Pancreas (tissue), 10 donors: ENCODE data around the gene CSDE1. TPM values are rescaled to one million over a fixed set of nuclear protein-coding genes. Genes with fewer than 3 reads are reported as not detected.

ENCODE experiments used
- ATAC-seq, 4 donors: fragments of 200-7000 bp; cut with Tn5 transposase; one replicate each; pipeline versions ENCODE4 v1.8.0 to v1.9.1; 2020; ENCODE audit warnings: mild to moderate bottlenecking in 4 of 4, moderate library complexity in 4 of 4
- DNase-seq, 6 donors: peaks; one replicate each; pipeline ENCODE4 v3.0.0-alpha.2; 2020
- FAIRE-seq: peaks from 2 replicates; lab custom pipeline; 2012; peaks lifted over from hg19 to GRCh38; lab: Jason Lieb, UNC
- H3K27ac ChIP-seq, 4 donors: fragments of 200-600 bp; sonication (generic); 1 replicate in 3 of 4; 2 replicates in 1 of 4; pipeline versions ENCODE4 v1.5.0 to v1.8.0; 2020
- H3K27me3 ChIP-seq, 4 donors: fragments of 200-600 bp; one replicate each; pipeline ENCODE4 v1.8.0; 2021
- H3K36me3 ChIP-seq, 3 donors: fragments of 200-600 bp; sonication (generic) in 1 of 3; one replicate each; pipeline versions ENCODE4 v1.5.0 to v1.8.0; 2020 to 2021
- H3K4me1 ChIP-seq, 3 donors: fragments of 200-600 bp; one replicate each; pipeline ENCODE4 v1.8.0; 2021
- H3K4me3 ChIP-seq, 4 donors: fragments of 200-600 bp; sonication (generic) in 2 of 4; one replicate each; pipeline versions ENCODE4 v1.5.0 to v1.8.0; 2020 to 2021
- H3K9me3 ChIP-seq, 4 donors: fragments of 200-600 bp; one replicate each; pipeline ENCODE4 v1.8.0; 2021
- WGBS, 2 donors: extraction: QIAGEN DNeasy Blood & Tissue Kit; methylation state at CpG; one replicate each; pipeline ENCODE4 v1.1.7; 2013; 5-methylcytosine and 5-hydroxymethylcytosine counted together
- intact Hi-C, 3 donors: fragments of 100-400 bp; cut with DNase I; formaldehyde crosslinking; loops; one replicate each; pipeline versions ENCODE4 v1.11.1 to v1.14.2; 2022
- polyA plus RNA-seq, 2 donors: library from polyadenylated mRNA; stranded (reverse); fragments of 200-250 nt; gene quantifications; one replicate each; pipeline ENCODE4 v1.2.3, GENCODE V29; 2013
- total RNA-seq, 6 donors: library from RNA; stranded (reverse); fragmentation: NEBNext Ultra II Directional in 4 of 6; extraction: Animal tissue kit (Norgen Biotek cat#: 25700) in 4 of 6; gene quantifications; one replicate each; pipeline versions ENCODE4 v1.2.1 to v1.2.4, GENCODE V29; 2021 to 2023
- TF ChIP-seq, protein P1 (sequence below), 4 donors: fragments of 200-600 bp; sonication (generic) in 3 of 4; IDR thresholded peaks; one replicate each; pipeline versions ENCODE4 v1.5.0 to v1.8.0; 2021; ENCODE audit warnings: antibody characterized with exemption in 4 of 4
- donor health status: healthy with polysubstance abuse.
- donor health status: DM: no; HTN: no; CAD: no; lungs with moderate emphysema.
- donor health status: DM: no; HTN: no; CAD: no.
- donor health status: control.
- donor health status: control.
- donor health status: Bipolar disorder and iron deficiency.
- donor health status: DM: yes; HTN: yes; CAD: no.
- donor health status: DM: no; HTN: no; CAD: no.
- donor health status: DM: no; HTN: no; CAD: no.
- donor health status: DM: yes; HTN: yes; CAD: no.

Gene CSDE1
- total and polyA plus RNA-seq, 8 donors = 61.4 to 346 (median 308) TPM

DNA sequence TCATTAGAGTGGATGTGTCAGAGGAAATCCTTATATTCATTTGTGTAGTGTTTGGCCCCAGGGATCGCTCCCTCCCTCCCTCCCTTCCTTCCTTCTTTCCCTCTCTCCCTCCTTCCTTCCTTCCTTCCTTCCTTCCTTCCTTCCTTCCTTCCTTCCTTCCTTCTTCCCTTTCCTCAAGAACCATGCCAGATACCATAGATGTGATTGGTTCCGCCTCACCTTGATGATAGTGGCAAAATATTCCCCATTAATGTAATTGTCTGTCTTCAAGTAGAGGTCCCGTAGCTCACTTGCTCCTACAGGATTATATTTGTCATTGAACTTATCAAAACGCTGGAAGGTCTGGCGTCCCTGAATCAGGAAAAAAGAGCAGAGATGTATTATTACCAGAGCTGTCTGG is 80.1 kb downstream of the CSDE1 start:
- no peak overlapping the region for H3K4me3 ChIP-seq
- H3K4me1 ChIP-seq = no peaks in the 10 kb centered on the region
- TF ChIP-seq, protein P1, sequence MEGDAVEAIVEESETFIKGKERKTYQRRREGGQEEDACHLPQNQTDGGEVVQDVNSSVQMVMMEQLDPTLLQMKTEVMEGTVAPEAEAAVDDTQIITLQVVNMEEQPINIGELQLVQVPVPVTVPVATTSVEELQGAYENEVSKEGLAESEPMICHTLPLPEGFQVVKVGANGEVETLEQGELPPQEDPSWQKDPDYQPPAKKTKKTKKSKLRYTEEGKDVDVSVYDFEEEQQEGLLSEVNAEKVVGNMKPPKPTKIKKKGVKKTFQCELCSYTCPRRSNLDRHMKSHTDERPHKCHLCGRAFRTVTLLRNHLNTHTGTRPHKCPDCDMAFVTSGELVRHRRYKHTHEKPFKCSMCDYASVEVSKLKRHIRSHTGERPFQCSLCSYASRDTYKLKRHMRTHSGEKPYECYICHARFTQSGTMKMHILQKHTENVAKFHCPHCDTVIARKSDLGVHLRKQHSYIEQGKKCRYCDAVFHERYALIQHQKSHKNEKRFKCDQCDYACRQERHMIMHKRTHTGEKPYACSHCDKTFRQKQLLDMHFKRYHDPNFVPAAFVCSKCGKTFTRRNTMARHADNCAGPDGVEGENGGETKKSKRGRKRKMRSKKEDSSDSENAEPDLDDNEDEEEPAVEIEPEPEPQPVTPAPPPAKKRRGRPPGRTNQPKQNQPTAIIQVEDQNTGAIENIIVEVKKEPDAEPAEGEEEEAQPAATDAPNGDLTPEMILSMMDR (IDR thresholded peaks at IDR 0.05) = no peak
- ATAC-seq = no peak
- H3K27me3 ChIP-seq = no peaks in the 10 kb centered on the region
- intact Hi-C loops = no loop called here
- no peak for FAIRE-seq
- H3K27ac ChIP-seq = no peak overlapping the region
- no peak for DNase-seq
- no peaks in the 10 kb centered on the region for H3K9me3 ChIP-seq
- 55 to 64% methylated on average over 5 of the region's 5 CpGs for WGBS, 2 donors
- no peaks in the 10 kb centered on the region for H3K36me3 ChIP-seq

DNA sequence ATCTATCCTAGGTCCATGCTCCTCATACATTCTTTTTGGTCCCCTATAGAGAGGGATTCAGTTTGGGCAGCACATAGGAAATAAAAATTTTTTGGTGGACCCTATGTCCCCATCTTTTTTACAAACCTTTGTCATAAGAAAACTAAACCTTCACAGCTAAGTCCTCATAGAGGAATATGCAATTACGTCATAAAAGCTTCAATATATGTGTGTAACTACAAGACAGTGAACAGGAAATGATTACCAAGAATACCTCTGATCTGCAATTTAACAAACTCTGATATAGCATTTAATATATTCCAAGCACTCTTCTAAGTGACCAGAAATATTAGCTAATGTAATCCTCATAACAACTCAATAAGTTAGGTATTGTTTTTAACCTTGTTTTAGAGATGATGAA is 81.7 kb downstream of the CSDE1 start:
- WGBS, 2 donors = 64 to 91% methylated on average over 1 of the region's 1 CpG

DNA sequence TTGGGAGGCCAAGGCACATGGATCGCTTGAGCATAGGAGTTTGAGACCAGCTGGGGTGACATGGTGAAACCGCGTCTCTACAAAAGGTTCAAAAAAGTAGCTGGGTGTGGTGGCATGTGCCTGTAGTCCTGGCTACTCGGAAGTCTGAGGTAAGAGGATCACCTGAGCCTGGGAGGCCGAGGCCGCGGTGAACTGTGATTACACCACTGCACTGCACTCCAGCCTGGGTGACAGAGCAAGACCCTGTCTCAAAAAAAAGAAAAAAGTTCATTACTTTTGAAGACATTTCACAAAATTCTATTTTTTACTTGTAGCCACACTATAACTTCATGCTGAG is 85.9 kb downstream of the CSDE1 start:
- Histone ChIP-seq H3K4me1 (peaks cover 0 to 8% (median 0%) of the 10 kb centered on the region in 3 donors), H3K36me3 (no peaks in the 10 kb centered on the region), H3K4me3 (no peak overlapping the region), H3K27me3 (no peaks in the 10 kb centered on the region), H3K27ac (no peak overlapping the region), H3K9me3 (no peaks in the 10 kb centered on the region)
- DNase-seq (no peak), ATAC-seq (no peak), FAIRE-seq (no peak)
- TF ChIP-seq, protein P1 (IDR thresholded peaks at IDR 0.05) = no peak
- WGBS, 2 donors = 78 to 81% methylated on average over 7 of the region's 7 CpGs
- intact Hi-C loops = no loop called here

More for the DNA sequence above, 81.7 kb downstream of the CSDE1 start:
- ATAC-seq (no peak), DNase-seq (no peak), FAIRE-seq (no peak)
- Histone ChIP-seq H3K4me1 (no peaks in the 10 kb centered on the region), H3K4me3 (no peak overlapping the region), H3K27me3 (no peaks in the 10 kb centered on the region), H3K27ac (no peak overlapping the region), H3K36me3 (no peaks in the 10 kb centered on the region), H3K9me3 (no peaks in the 10 kb centered on the region)
- intact Hi-C loops = no loop called here
- TF ChIP-seq, protein P1 (IDR thresholded peaks at IDR 0.05) = no peak

DNA sequence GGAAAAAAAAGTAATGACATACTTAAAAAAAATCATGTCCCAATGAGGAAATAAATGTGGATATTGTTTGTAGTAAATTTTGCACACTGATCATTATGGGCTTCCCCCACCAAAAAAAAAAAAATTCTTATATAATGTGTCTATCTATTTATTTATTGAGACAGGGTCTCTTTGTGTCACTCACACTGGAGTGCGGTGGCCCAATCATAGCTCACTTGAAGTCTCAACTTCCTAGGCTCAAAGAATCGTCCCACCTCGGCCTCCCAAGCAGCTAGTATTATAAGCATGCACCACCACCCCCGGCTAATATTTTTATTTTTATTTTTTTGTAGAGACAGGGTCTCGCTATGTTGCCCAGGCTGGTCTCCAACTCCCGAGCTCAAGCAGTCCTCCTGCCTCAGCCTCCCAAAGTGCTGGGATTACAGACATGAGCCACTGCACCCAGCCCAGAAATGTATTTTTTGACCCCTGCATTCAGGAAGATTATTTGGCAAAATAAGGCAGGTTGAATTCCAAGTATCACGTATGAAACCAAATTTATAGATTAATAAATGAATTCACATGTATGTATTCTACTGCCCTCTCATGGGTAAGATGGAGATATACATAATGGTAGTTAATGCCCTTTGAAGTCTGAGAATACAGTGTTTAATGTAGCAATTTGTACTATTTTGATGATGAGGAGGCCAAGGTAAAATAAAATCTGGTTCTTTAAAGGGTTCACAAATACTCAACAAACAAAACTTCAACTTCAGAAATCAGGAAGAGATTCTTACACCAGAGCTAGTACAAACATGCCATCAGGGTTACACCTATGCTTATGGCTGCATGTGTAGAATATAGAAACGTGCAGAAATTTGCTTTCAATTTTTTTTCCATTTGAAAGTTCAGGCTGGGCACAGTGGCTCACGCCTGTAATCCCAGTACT is 86.5 kb downstream of the CSDE1 start:
- intact Hi-C loops = no loop called here
- H3K9me3 ChIP-seq = no peaks in the 10 kb centered on the region
- no peaks in the 10 kb centered on the region for H3K36me3 ChIP-seq
- 56 to 62% methylated on average over 9 of the region's 9 CpGs for WGBS, 2 donors
- TF ChIP-seq, protein P1 (IDR thresholded peaks at IDR 0.05) = no peak
- peaks cover 0 to 8% (median 0%) of the 10 kb centered on the region in 3 donors for H3K4me1 ChIP-seq
- ATAC-seq (no peak), FAIRE-seq (no peak), DNase-seq (peak in 2 of 6 donors; percentile 9 to 21)
- H3K27me3 ChIP-seq = no peaks in the 10 kb centered on the region
- peak overlapping the region in 1 of 4 donors; percentile 86 for H3K4me3 ChIP-seq
- no peak overlapping the region for H3K27ac ChIP-seq
